CD4-positive, alpha-beta T cell treated with Interleukin-1 beta for 1 hour (primary cell): Measurements from ENCODE around the gene MYOCOS.

Experiments
- DNase-seq, 2 donors: peaks; one replicate each; pipeline ENCODE4 v3.0.0-alpha.2; 2020 to 2022

Gene MYOCOS

DNA sequence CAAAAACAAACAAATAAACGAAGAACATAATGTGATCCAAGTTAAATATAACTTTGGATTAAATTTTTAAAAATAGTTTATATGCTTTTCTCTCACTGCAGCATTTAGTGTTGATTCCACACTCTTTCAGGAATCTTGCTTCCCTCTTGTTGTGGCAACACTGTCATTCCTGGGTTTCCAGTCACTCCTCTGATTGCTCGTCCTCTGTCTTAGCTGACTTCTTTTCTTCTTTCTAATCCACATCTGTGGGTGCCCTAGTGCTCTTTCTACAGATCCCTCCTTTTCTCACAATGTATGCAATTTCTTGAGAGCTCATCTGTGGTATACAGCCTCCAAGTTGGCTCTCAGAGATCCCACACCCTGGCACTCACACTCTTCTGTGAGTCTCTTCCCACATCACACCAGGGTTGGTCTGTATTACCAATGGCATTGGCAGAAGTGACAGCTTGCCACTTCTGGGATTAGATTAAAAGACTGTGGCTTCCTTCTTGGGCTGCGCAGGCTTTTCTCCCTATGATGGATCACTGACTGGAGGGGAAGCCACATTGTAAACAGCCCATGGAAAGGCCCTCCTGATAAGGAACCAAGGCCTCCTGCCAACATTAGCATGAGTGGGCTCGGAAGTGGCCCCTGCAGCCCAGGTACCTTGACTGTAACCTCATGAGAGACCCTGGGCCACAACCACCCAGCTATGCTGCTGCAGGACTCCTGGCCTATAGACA lies 42.0 kb downstream of the MYOCOS start:
- DNase-seq: no peak

DNA sequence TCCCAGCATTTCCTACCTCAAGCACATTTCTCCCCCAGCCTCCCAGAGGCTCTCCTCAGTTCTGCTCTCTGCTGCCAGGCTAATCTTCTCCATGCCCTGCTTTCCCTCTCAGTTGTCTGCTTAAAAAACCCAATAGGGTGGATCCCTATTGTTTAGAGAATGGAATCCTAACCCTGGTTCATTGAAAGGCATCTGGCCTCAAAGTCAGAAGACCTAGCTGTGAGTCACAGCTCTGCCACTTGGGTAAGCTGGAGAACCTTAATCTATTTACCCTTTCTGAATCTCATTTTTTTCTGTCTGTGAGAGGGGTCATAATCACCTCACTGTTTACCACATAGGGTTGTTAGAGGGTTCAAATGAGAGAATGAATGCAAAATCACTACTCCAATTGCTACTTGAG lies 42.9 kb downstream of the MYOCOS start:
- no peak for DNase-seq

DNA sequence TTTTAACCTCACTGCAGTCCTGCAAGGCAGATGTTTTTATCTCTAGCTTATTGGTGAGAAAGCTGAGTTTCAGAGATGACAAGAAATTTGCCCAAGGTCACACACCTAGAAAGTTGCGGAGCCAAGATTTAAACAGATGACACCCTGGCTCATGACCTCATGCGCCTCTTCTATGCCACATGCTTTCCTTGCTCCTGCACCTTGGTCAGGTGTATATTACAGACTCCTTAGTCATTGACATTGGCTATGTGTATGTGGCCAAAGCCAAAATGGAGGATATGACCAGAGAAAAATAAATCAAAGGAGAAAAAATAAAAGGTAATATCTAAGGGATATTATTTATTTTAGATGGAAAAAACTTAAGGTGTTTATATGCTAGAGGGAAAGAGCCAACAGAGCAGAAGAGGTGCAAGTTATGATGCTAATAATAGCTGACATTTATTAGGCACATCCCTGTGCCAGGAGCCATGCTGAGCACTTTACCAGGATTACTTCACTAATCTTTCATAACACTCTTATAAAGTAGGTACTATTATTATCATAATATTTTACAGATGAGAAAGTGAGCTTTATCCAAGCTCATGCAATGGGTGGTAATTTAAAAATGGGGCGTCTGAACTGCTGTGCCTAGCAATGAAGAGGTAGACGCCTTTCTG lies 44.2 kb downstream of the MYOCOS start:
- no peak for DNase-seq

DNA sequence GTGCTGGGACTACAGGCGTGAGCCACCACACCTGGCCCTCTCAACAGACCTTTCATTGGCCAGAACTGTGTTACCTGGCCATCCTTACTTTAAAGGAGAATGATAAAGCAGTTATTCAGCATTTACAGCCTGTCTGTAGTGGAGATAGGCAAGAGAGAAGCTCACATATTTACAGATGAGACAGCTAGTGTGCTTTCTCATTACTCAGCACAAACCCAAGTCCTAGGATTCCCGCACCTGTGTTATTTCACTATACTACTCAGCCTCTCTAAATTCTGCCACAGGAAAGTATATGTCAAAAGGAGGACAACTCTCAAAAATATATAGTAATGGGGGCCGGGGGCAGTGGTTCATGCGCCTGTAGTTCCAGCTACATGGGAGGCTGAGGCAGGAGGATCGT lies 46.3 kb downstream of the MYOCOS start:
- DNase-seq: no peak

DNA sequence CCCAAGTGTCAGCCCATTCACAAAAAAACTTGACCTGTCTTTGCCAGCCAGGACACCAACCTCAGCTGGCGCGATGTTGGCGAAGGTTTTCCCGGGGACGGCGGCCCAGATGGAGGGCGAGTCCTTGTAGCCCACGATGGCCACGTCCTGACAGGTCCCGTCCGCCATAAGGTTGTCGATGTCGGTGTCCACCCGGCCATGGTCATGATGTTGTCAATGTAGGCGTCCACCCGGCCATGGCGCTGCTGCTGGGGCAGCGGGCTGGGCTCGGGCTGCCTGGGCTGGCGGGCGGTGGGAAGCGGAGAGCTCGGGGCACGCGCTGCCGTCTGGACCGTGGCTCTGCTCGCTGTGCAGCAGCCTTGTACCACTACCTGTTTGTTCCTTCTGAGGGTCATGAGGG lies 48.7 kb downstream of the MYOCOS start:
- no peak for DNase-seq

DNA sequence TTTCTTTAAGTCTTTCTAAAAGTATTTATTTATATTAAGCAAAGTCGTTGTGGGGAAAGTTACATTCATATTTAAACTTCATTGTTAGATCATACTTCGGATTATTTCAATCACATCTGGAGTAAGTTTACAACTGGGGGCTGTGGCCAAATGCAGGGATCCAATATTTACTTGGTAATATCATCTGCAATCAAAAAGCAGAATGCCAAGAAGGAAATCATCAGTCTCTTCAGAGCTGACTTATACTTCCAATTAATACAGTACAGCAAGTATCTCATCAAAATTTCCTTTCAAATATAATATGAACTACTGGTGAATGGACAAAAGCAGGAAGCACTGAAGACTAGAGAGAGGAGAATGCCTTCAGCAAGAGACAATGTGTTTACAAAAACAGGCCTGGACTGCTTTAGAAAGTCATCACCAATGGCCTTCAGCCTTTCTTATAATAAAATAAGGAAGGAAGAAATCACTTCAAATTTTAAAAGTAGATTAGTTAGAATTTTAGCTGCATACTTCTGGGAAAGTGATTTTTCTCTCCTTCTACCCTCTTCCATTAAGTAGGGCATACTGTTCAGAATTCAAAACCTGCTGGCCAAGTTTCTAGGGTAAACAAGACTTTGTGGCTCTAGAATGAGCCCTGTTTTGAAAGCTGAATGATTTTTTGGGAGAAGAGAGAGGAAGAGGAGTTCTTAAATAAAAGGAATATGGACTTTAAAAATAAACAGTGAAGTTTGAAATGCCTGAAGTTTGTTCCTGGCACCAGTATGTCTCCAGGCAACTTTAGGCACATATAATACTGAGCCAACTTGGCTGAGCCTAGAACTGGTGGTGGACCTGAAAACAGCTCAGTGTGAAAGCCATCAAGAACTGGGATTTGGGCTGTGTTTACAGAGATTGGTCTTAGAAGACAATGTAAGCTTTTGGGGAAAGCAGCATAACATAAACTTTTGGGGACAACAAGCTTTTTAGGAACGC lies 52.7 kb downstream of the MYOCOS start:
- no peak for DNase-seq
